Fibroblast of lung (primary cell): ENCODE measurements around the gene ANKMY1. TPM values are rescaled to one million over a fixed set of nuclear protein-coding genes. Genes with fewer than 3 reads are reported as not detected.

Experiments used
- DNase-seq, 2 donors: peaks; one replicate each; pipeline versions ENCODE4 v3.0.0 to v3.0.0-alpha.2; 2010; ENCODE audit warnings: low read depth in 2 of 2
- H2AFZ ChIP-seq: 2 replicates; pipeline ENCODE4 v1.5.1; 2012; ENCODE audit warnings: low read length, control low read depth, inconsistent platforms
- H3K27ac ChIP-seq: 2 replicates; pipeline ENCODE4 v1.5.1; 2011; ENCODE audit warnings: low read length, control low read depth; ENCODE audit not compliant: insufficient read depth
- H3K27me3 ChIP-seq: 2 replicates; pipeline ENCODE4 v1.5.1; 2011; ENCODE audit warnings: mild to moderate bottlenecking, low read length; ENCODE audit not compliant: control insufficient read depth, insufficient read depth
- H3K36me3 ChIP-seq: 2 replicates; pipeline ENCODE4 v1.5.1; 2011; ENCODE audit warnings: low read length; ENCODE audit not compliant: control insufficient read depth, insufficient read depth
- H3K4me1 ChIP-seq: 2 replicates; pipeline ENCODE4 v1.5.1; 2011; ENCODE audit warnings: low read length; ENCODE audit not compliant: control insufficient read depth, insufficient read depth; ENCODE audit errors: extremely low read depth
- H3K4me2 ChIP-seq: 2 replicates; pipeline ENCODE4 v1.5.1; 2011; ENCODE audit warnings: low read length, control low read depth; ENCODE audit not compliant: insufficient read depth; ENCODE audit errors: extremely low read depth
- H3K4me3 ChIP-seq, 4 experiments: fragments of 200-600 bp in 1 of 4; sonication (generic) in 1 of 4; replicated peaks in 1 of 4; 2 replicates each; pipeline ENCODE4 v1.5.1; 2011 to 2016; ENCODE audit warnings: low read length in 4 of 4, low read depth in 3 of 4, mild to moderate bottlenecking in 3 of 4, control low read depth in 2 of 4, inconsistent platforms in 1 of 4, mixed read lengths in 1 of 4; ENCODE audit not compliant: insufficient read depth in 1 of 4; ENCODE audit errors: control extremely low read depth in 1 of 4
- H3K79me2 ChIP-seq: 2 replicates; pipeline ENCODE4 v1.5.1; 2012; ENCODE audit warnings: mild to moderate bottlenecking, low read length, inconsistent platforms; ENCODE audit not compliant: control insufficient read depth, insufficient read depth
- H3K9ac ChIP-seq: 2 replicates; pipeline ENCODE4 v1.5.1; 2011; ENCODE audit warnings: mild to moderate bottlenecking, low read length, control low read depth; ENCODE audit not compliant: insufficient read depth
- H3K9me3 ChIP-seq: 2 replicates; pipeline ENCODE4 v1.5.1; 2012; ENCODE audit warnings: low read depth, low read length; ENCODE audit not compliant: control insufficient read depth, insufficient read depth
- H4K20me1 ChIP-seq: 2 replicates; pipeline ENCODE4 v1.5.1; 2011; ENCODE audit warnings: low read length; ENCODE audit not compliant: control insufficient read depth, insufficient read depth; ENCODE audit errors: extremely low read depth
- EZH2 ChIP-seq: IDR thresholded peaks from 2 replicates; pipeline ENCODE4 v1.5.1; 2012; ENCODE audit warnings: low read length, control low read depth, mild to moderate bottlenecking; ENCODE audit errors: missing control alignments
- polyA plus RNA-seq, 2 donors: library from polyadenylated mRNA; depleted of rRNA in 1 of 2; stranded (reverse) in 1 of 2; unstranded in 1 of 2; fragments of >200 nt; gene quantifications; 2 replicates each; pipeline ENCODE4 v1.2.1, GENCODE V29; 2011 to 2012; ENCODE audit warnings: missing spikeins in 1 of 2
- total RNA-seq: library from RNA; depleted of rRNA; stranded (reverse); fragments of >200 nt; gene quantifications from 2 replicates; pipeline ENCODE4 v1.2.1, GENCODE V29; 2014
- TF ChIP-seq, protein P1 (sequence below), 2 donors: IDR thresholded peaks in 1 of 2; conservative IDR thresholded peaks in 1 of 2; 1 replicate in 1 of 2; 2 replicates in 1 of 2; pipeline ENCODE4 v1.5.1; 2011 to 2012; ENCODE audit warnings: low read length in 2 of 2, control low read depth in 1 of 2, inconsistent platforms in 1 of 2, low read depth in 1 of 2, mild to moderate bottlenecking in 1 of 2

Gene ANKMY1
- total and polyA plus RNA-seq, 2 donors (not counting 1 experiment from before 2014, with no cell fraction given) = 2.8 to 7.4 TPM

DNA sequence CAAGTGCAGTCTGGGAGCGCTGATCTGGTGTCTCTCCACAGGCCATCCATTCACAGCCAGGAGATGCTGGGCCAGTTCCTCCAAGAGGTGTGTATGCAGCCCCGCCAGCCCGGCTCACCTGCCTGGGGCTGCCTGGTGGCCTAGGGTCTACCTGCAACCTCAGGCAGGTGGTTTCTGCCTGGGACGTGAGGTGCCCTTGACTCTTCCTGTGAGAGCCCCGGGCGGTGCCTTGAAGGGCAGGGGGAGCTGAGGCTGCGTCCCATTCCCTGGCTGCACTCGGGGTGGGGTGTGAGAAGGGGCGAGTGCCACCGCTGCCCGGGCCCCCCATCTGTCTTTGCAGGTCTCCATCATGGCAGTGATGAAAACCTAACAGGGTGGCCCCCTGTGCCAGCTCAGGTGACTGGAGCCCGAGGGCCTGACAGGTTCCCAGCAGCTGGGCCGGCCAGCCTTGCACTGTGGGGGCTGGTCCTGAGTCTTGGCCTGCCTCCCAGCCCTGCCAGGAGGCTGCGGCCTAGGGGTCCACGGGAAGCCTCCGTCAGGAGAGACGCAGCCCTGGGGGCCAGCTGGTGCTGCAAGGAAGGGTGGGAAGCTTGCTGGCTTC, 40.6 kb upstream of the ANKMY1 start:
- Histone ChIP-seq H3K79me2 (no peaks in the 10 kb centered on the region), H3K36me3 (peaks cover 9% of the 10 kb centered on the region), H3K4me1 (no peaks in the 10 kb centered on the region), H3K9ac (no peak overlapping the region), H3K4me3 (no peak overlapping the region), H3K27me3 (no peaks in the 10 kb centered on the region), H3K9me3 (no peaks in the 10 kb centered on the region), H2AFZ (no peak overlapping the region), H3K27ac (no peak overlapping the region), H4K20me1 (no peaks in the 10 kb centered on the region), H3K4me2 (no peak overlapping the region)
- no peak for DNase-seq
- TF ChIP-seq EZH2 = no peak
- TF ChIP-seq, protein P1, sequence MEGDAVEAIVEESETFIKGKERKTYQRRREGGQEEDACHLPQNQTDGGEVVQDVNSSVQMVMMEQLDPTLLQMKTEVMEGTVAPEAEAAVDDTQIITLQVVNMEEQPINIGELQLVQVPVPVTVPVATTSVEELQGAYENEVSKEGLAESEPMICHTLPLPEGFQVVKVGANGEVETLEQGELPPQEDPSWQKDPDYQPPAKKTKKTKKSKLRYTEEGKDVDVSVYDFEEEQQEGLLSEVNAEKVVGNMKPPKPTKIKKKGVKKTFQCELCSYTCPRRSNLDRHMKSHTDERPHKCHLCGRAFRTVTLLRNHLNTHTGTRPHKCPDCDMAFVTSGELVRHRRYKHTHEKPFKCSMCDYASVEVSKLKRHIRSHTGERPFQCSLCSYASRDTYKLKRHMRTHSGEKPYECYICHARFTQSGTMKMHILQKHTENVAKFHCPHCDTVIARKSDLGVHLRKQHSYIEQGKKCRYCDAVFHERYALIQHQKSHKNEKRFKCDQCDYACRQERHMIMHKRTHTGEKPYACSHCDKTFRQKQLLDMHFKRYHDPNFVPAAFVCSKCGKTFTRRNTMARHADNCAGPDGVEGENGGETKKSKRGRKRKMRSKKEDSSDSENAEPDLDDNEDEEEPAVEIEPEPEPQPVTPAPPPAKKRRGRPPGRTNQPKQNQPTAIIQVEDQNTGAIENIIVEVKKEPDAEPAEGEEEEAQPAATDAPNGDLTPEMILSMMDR (conservative IDR thresholded peaks at IDR 0.05 in 1 of 2, IDR thresholded peaks at IDR 0.05 in 1 of 2; ENCODE audit: low read depth in 1 of 2, low read length in 2 of 2) = no peak

DNA sequence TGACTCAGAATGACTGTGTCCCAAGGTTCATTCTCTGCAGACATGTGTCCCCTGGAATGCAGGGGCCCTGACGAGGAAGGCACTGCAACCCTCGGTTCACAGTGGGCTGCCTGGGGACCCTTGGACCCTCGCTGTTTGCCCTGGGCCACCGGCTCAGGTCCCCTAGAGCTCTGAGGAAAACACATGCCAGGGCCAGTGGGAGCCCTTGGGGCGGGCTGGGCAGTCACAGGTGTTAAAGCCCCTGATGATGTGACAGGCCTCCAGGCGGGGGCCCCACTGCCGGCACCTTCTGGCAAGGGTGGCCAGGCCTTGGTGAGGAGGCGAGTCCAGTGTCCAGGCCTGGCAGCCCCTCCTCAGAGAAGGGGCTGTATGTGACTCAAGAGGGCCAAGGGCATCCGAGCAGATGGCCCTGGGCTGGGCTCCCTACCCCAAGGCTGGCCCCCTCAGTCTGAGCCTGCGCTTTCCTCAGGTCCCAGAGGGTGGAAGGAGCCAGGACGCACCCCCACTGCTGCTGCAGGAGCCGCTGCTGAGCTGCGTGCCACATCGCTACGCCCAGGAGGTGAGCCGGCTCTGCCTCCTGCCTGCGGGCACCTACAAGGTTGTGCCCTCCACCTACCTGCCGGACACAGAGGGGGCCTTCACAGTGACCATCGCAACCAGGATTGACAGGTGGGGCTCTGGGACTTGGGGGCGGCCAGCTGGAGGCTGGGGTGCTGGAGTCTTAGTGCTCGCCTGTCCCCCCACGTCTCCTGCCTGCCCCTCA, 39.8 kb upstream of the ANKMY1 start:
- Histone ChIP-seq H3K4me3 (no peak overlapping the region), H4K20me1 (no peaks in the 10 kb centered on the region), H3K27ac (no peak overlapping the region), H3K9ac (no peak overlapping the region), H3K4me1 (no peaks in the 10 kb centered on the region), H3K27me3 (no peaks in the 10 kb centered on the region), H3K79me2 (no peaks in the 10 kb centered on the region), H3K9me3 (no peaks in the 10 kb centered on the region), H2AFZ (no peak overlapping the region), H3K4me2 (no peak overlapping the region), H3K36me3 (peaks cover 9% of the 10 kb centered on the region)
- DNase-seq = no peak
- TF ChIP-seq, protein P1 (conservative IDR thresholded peaks at IDR 0.05 in 1 of 2, IDR thresholded peaks at IDR 0.05 in 1 of 2; ENCODE audit: low read depth in 1 of 2, low read length in 2 of 2) = no peak
- TF ChIP-seq EZH2 = no peak

DNA sequence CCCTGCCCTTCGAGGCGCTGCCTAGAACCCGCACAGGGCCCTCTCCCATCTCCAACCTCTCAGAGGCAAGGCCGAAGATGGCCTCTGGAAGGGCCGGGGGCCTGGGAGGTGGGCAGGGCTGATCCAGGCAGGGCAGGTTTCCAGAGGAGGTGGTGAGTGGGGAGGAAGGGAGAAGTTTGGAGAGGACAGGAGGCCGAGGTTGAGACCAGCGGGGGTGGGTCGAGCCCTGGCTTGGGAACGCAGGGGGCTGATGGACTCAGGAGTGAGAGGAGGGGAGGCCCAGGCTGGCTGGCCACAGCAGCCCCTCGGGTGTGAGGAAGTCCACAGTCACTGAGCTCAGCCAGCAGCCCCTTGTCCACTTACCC, 39.2 kb upstream of the ANKMY1 start:
- Histone ChIP-seq H3K36me3 (peaks cover 11% of the 10 kb centered on the region), H3K27ac (no peak overlapping the region), H2AFZ (no peak overlapping the region), H4K20me1 (no peaks in the 10 kb centered on the region), H3K9ac (no peak overlapping the region), H3K27me3 (no peaks in the 10 kb centered on the region), H3K79me2 (peaks cover 2% of the 10 kb centered on the region), H3K9me3 (no peaks in the 10 kb centered on the region), H3K4me3 (no peak overlapping the region), H3K4me2 (no peak overlapping the region), H3K4me1 (no peaks in the 10 kb centered on the region)
- DNase-seq = no peak
- TF ChIP-seq EZH2 = no peak
- TF ChIP-seq, protein P1 (conservative IDR thresholded peaks at IDR 0.05 in 1 of 2, IDR thresholded peaks at IDR 0.05 in 1 of 2; ENCODE audit: low read depth in 1 of 2, low read length in 2 of 2) = no peak
